ENCODE measurements around the gene SUMO4. TPM values are rescaled to one million over a fixed set of nuclear protein-coding genes. Genes with fewer than 3 reads are reported as not detected.

SUMO4 gene
- total RNA-seq, 1 experiment from 2014 or later = 2.8 TPM

GRCh38 chr6:149403534-149403933 is 3.5 kb downstream of the SUMO4 start:
- H3K4me3 ChIP-seq (ENCODE audit: low read depth, low read length, poor library complexity, severe bottlenecking) = no peak overlapping the region
- no peak for DNase-seq (ENCODE audit: low spot score)
- no peaks in the 10 kb centered on the region for H3K27me3 ChIP-seq (replicated peaks; ENCODE audit: insufficient read depth, low read depth, low read length, poor library complexity)
- intact Hi-C loops (cut with micrococcal nuclease; ENCODE audit: unreplicated experiment) = no loop called here
- H3K4me1 ChIP-seq (ENCODE audit: insufficient read depth, low read length, poor library complexity, severe bottlenecking) = peaks cover 10% of the 10 kb centered on the region
- ChIA-PET POLR2A (ENCODE audit: low non-redundant PET) (no interaction called here), CTCF (no interaction called here)
- no TSS peak for BruUV-seq (replicated peaks)
- TF ChIP-seq, protein P1, sequence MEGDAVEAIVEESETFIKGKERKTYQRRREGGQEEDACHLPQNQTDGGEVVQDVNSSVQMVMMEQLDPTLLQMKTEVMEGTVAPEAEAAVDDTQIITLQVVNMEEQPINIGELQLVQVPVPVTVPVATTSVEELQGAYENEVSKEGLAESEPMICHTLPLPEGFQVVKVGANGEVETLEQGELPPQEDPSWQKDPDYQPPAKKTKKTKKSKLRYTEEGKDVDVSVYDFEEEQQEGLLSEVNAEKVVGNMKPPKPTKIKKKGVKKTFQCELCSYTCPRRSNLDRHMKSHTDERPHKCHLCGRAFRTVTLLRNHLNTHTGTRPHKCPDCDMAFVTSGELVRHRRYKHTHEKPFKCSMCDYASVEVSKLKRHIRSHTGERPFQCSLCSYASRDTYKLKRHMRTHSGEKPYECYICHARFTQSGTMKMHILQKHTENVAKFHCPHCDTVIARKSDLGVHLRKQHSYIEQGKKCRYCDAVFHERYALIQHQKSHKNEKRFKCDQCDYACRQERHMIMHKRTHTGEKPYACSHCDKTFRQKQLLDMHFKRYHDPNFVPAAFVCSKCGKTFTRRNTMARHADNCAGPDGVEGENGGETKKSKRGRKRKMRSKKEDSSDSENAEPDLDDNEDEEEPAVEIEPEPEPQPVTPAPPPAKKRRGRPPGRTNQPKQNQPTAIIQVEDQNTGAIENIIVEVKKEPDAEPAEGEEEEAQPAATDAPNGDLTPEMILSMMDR (conservative IDR thresholded peaks at IDR 0.05; ENCODE audit: low read depth, low read length) = no peak
- no peak for TF ChIP-seq EZH2 (IDR thresholded peaks at IDR 0.05; ENCODE audit: borderline replicate concordance, low read depth, low read length, poor library complexity, severe bottlenecking)
- H3K36me3 ChIP-seq (ENCODE audit: insufficient read depth, low read length, poor library complexity, severe bottlenecking) = peaks cover 35% of the 10 kb centered on the region
- H3K27ac ChIP-seq (ENCODE audit: low read depth, low read length, poor library complexity, severe bottlenecking) = no peak overlapping the region
- H3K9me3 ChIP-seq (ENCODE audit: low read depth, low read length, poor library complexity, severe bottlenecking) = no peaks in the 10 kb centered on the region

DNA sequence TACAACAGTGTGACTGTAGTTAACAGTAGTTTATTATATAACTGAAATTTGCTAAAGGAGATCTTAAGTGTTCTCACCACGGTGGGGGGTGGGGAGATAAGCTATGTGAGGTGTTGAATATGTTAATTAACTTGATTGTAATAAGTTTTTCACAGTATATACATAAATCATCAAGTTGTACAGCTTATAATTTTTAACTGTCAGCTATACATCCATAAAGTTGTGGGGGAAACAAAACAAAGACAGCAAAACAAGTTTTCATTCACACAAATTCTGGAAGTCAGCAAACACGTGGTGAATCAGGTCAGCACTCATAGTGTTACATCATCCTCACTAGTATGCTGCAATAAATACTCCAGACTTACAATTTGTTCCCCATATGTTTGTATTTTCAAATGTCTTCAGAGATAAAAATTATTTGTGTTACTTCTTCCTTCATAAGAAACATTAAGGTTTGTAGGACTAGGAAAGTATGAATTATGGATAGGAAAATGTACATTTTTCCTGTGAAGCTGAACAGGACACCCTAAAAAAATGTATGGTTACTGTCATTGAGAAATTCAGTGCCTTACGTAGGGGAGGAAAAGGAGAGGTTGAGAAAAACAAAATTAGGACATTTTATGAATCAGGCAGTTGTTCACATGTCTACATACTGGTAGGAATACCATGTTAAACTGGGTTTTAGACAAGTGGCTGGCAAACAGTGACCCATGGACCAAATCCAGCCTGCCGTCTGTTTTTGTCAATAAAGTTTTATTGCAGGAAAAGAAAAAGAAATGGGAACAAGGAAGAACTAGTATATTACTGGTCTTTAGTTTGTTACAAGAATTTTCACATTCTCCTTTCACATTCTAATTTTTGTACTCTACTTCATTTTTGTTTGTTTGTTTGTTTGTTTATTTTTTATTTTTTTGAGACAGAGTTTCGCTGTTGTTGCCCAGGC is 6.0 kb downstream of the SUMO4 start:
- BruUV-seq (replicated peaks) = no TSS peak
- peaks cover 10% of the 10 kb centered on the region for H3K4me1 ChIP-seq (ENCODE audit: insufficient read depth, low read length, poor library complexity, severe bottlenecking)
- H3K9me3 ChIP-seq (ENCODE audit: low read depth, low read length, poor library complexity, severe bottlenecking) = no peaks in the 10 kb centered on the region
- peak; percentile 26 for DNase-seq (ENCODE audit: low spot score)
- CTCF ChIA-PET = no interaction called here
- no peaks in the 10 kb centered on the region for H3K27me3 ChIP-seq (replicated peaks; ENCODE audit: insufficient read depth, low read depth, low read length, poor library complexity)
- H3K36me3 ChIP-seq (ENCODE audit: insufficient read depth, low read length, poor library complexity, severe bottlenecking) = peaks cover 23% of the 10 kb centered on the region
- H3K27ac ChIP-seq (ENCODE audit: low read depth, low read length, poor library complexity, severe bottlenecking) = peak overlapping the region; percentile 21
- POLR2A ChIA-PET (ENCODE audit: low non-redundant PET) = no interaction called here
- no peak overlapping the region for H3K4me3 ChIP-seq (ENCODE audit: low read depth, low read length, poor library complexity, severe bottlenecking)
- TF ChIP-seq, protein P1 (conservative IDR thresholded peaks at IDR 0.05; ENCODE audit: low read depth, low read length) = no peak
- no peak for TF ChIP-seq EZH2 (IDR thresholded peaks at IDR 0.05; ENCODE audit: borderline replicate concordance, low read depth, low read length, poor library complexity, severe bottlenecking)
- intact Hi-C loops (cut with micrococcal nuclease; ENCODE audit: unreplicated experiment) = no loop called here

- POLR2A ChIA-PET (ENCODE audit: low non-redundant PET) = no interaction called here
- Histone ChIP-seq H3K36me3 (ENCODE audit: insufficient read depth, low read length, poor library complexity, severe bottlenecking) (peaks cover 23% of the 10 kb centered on the region), H3K27ac (ENCODE audit: low read depth, low read length, poor library complexity, severe bottlenecking) (no peak overlapping the region), H3K4me3 (ENCODE audit: low read depth, low read length, poor library complexity, severe bottlenecking) (no peak overlapping the region), H3K27me3 (replicated peaks; ENCODE audit: insufficient read depth, low read depth, low read length, poor library complexity) (no peaks in the 10 kb centered on the region), H3K9me3 (ENCODE audit: low read depth, low read length, poor library complexity, severe bottlenecking) (no peaks in the 10 kb centered on the region), H3K4me1 (ENCODE audit: insufficient read depth, low read length, poor library complexity, severe bottlenecking) (peaks cover 10% of the 10 kb centered on the region)
- TF ChIP-seq, protein P1 (conservative IDR thresholded peaks at IDR 0.05; ENCODE audit: low read depth, low read length) = no peak
- TF ChIP-seq EZH2 (IDR thresholded peaks at IDR 0.05; ENCODE audit: borderline replicate concordance, low read depth, low read length, poor library complexity, severe bottlenecking) = no peak
- BruUV-seq (replicated peaks) = no TSS peak
- intact Hi-C loops (cut with micrococcal nuclease; ENCODE audit: unreplicated experiment) = no loop called here
- no peak for DNase-seq (ENCODE audit: low spot score)
- CTCF ChIA-PET = no interaction called here
These were observed 9.6 kb downstream of the SUMO4 start for GRCh38 chr6:149409617-149410016.

Data from A673 (cell line).